ENCODE data around the gene AP1M1.

- TF ChIP-seq, protein P1, sequence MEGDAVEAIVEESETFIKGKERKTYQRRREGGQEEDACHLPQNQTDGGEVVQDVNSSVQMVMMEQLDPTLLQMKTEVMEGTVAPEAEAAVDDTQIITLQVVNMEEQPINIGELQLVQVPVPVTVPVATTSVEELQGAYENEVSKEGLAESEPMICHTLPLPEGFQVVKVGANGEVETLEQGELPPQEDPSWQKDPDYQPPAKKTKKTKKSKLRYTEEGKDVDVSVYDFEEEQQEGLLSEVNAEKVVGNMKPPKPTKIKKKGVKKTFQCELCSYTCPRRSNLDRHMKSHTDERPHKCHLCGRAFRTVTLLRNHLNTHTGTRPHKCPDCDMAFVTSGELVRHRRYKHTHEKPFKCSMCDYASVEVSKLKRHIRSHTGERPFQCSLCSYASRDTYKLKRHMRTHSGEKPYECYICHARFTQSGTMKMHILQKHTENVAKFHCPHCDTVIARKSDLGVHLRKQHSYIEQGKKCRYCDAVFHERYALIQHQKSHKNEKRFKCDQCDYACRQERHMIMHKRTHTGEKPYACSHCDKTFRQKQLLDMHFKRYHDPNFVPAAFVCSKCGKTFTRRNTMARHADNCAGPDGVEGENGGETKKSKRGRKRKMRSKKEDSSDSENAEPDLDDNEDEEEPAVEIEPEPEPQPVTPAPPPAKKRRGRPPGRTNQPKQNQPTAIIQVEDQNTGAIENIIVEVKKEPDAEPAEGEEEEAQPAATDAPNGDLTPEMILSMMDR (IDR thresholded peaks at IDR 0.05) = no peak
- TF ChIP-seq POLR2A (IDR thresholded peaks at IDR 0.05) = no peak
Observed at GRCh38 chr19:16226184-16226591, 28.5 kb downstream of the AP1M1 start.

Data from thyroid gland (tissue), 4 donors.